GM18519 (cell line): Measurements from ENCODE around the gene EML2.
"Not testable (repeated sequence)": the region's sequence is repeated elsewhere in the genome, so short reads cannot be mapped to it uniquely, and the experiment has no call there.

Experiments used
- ATAC-seq: cut with Tn5 transposase; IDR thresholded peaks from one replicate; pipeline ENCODE4 v1.9.1; 2021; ENCODE audit warnings: mild to moderate bottlenecking, moderate library complexity; ENCODE audit not compliant: unreplicated experiment, low FRiP score

The EML2 gene

DNA sequence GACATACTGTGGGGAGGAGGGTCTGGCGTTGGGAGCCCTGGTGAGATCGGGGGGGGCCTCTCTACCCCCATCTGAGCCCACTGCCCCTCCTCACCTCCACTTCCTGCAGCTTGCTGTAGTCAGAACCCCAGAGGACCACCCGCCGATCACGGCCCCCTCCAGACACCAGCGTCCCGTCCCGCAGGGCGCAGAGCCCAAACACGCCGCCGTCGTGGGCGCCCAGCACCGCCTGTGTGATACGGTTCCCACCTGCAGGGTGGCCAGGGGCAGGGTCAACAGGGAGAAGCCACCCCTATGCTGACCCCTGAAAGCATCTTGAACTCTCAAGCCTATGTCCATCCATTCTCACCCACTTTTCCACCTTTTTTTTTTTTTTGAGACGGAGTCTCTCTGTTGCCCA lies 17.8 kb downstream of the EML2 start:
- no peak for ATAC-seq

DNA sequence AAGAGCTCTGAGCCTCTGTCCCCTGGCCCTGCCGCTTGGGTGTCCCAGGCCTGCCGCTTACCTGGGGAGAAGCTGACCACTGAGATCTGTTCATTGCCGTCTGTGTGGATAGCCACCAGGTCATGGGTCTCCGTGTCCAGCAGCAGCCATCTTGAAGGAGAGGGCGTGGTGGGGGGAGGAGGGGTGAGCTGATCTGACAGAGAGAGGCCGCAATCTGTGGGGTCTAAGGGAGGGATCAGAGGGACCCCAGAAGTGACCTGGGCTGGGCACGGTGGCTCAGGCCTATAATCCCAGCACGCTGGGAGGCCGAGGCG lies 22.5 kb downstream of the EML2 start:
- no peak for ATAC-seq

DNA sequence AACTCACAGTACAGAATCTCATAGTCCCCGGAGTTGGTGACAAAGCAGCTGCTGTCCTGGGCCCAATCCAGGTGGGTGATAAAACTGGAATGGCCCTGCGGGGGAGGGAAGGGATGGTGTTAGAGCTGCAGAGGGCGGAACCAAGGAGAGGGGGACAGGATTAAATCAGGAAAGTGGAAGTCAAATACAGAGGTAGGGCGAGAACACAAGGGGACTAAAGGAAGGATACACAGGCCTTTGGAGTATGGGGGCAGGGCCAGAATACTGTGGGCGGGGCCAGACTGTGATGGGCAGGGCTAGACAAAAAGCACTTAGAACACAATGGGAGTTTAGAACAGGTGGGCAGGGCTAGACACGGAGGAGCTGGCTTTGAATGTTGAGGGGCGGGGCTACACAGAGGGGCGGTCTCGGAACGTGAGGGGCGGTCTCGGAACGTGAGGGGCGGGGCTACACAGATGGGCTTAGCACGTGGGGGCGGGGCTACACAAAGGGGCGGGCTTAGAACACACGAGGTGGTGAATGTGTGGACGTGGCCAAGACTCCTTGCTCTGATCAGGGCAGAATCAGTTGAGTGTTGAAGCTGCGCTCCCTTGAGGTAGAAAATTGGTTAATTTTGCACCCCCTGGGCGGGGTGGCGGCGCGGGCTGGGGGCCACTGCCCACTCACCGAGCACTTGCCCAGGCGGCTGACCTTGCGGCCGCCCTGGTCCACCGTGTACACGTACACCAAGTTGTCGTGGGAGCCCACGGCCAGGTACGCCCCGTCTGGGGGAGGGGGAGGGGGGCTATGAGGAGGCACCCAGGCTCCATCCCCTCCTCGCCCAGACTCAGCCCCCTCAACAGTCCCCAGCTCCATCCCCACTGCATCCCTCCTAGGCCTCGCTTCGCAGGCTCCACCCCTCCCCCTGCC lies 23.1 kb downstream of the EML2 start:
- ATAC-seq = no peak

DNA sequence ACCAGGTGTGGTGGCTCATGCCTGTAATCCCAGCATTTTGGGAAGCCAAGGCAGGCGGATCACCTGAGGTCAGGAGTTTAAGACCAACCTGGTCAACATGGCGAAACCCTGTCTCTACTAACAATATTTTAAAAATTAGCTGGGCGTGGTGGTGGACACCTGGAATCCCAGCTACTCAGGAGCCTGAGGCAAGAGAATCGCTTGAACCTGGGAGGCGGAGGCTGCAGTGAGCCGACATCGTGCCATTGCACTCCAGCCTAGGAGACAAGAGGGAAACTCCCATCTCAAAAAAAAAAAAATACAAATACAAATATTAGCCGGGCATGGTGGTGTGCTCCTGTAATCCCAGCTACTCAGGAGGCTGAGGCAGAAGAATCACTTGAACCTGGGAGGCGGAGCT lies 24.1 kb downstream of the EML2 start:
- not testable (repeated sequence) for ATAC-seq

DNA sequence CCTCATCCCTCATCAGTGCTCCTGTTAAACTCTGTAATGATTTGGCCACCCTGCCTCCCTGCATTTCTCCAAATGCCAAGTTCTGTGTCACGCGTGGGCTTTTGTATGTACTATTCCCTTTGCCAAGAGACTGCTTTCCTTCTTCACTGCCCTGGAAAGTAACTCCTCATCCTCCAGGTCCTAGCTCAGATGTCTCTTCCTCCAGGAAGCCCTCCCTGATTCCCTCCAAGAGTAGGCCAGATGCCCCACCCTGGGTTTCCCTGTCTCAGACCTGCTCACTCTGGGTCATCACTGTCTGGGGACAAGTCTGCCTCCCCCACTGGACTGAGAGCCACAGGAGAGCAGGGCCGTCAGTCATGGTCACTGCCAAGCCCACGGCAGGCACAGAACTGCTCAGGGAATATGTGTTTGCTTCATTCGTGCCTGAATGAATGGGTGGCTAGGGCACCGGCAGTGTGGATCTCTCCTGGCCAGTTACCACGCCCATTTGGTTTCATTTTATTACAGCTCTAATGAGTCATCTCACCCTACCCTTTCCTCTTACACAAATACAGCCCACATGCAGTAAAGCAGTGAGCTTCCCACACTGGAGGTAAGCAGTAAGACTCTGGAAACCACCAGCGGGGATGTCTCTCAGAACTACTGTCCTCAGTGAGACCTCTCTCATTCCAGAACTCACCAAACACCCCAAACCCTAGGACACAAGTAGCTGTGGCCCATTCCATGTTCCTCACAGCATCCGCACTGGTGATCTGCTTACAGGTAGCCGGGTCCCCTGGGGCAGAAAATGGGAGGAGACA lies 25.1 kb downstream of the EML2 start:
- peak; percentile 55 for ATAC-seq

DNA sequence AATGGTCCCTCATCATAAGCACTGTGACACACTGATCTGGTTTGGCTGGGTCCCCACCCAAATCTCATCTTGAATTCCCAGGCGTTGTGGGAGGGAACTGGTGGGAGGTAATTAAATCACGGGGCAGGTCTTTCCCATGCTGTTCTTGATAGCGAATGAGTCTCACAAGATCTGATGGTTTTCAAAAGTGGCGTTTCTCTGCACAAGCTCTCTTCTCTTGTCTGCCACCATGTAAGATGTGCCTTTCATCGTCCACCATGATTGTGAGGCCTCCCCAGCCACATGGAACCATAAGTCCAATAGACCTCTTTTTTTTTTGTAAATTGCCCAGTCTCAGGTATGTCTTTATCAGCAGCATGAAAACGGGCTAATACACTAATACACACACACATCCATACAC lies 30.2 kb downstream of the EML2 start:
- no peak for ATAC-seq

DNA sequence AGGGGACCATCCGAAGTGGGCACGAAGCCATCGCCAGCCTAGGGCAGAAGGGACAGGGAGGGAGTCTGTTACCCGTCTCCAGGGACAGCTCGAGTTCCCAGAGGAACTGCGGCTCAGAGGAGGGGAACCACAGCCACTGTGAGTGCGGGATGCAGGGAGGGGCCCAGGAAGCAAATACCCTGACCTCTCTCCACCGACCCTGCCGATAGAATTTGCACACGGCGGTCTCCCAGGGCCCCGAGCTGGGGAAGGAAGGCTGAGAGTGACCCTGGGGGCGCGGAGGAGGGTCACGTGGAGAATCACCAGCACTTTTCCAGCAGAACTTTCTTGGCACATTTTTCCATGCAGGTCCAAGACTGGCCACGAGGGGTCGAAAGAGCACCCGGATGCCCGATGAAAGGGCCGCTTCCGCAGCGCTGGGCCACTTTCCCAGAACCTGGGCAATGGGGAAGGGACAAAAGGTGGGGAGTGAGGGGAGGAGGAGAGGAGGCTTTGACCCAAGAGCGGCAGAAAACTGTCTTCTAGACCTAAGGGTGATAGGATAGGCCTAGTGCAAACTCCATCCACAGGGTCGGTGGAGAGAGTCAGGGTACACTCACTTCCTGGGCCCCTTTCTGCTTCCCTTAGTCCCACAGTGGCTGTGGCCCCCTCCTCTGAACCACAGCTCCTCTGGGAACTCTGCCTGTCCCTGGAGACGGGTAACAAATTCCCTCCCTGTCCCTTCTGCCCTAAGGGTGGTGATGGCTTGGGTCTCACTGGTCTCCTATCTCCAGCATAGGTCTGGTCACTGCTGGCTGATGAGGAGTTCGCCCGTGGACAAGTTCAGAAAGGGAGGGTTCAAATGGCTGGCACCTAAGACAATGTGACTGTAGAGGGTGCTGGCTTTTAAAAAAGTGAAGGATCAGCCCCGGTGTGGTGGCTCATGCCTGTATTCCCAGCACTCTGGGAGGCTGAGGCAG lies 31.8 kb downstream of the EML2 start:
- no peak for ATAC-seq

DNA sequence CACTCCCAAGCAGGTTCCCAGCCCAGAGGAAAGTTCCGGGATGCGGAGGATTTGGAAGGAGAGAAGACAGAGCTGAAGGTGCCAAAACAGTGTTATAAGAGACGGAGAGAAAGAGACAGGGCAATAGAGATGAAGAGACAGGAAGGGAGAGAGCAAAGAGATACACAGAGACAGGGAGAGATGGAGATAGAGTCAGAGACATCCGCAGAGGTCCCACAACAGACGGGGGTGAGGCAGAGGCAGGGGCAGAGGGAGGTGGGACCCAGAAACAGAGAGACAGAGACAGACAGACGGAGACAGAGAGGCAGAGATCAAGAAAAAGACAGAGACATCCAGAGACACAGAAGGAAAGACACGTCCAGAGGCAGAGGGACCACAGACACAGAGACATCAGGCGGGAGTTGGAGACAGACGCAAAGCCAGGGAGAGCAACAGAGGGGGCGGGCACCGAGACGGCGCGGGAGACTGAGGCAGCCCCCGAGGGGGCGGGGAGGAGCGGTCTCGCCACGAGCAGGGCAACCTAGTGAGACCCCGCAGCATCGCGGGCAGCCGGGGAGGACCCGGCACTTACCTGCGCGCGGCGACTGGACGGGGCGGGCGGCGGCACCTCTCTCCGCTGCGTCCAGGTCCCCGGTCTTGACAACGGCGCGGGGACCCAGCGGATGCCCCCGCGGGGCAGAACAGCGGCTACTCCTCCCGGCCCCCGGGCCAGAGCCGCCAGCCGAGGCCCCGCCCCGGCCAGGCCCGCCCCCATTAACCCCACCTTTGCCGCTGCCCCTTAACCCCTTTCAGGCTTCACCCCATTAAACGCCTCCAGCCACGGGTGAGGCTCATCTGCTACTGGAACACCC lies 37.4 kb downstream of the EML2 start, which contains the start of gene GPR4:
Gene GPR4 (minus strand): TSS at position 689 of the 851 bp plus-strand sequence. CDS start 10,346 bp downstream, outside the sequence.
- no peak for ATAC-seq

DNA sequence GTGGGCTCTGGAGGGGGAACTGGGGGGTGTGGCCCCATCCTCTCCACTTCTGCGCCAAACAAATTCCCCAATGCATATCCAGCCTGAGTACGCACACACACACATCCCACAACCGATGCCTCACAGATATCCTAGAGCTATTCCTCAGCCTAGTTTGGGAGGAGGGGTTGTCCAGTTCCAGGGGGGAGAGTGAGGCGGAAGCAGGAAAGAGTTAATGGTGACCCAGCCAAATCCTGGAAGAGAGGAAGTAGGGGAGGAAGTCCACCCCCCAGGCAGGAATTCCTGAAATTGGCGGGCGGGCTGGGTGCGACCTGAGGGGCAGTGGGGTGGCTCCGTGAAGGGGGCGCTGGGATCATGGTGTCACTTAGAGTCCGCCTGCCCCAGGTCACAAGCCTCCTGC lies 38.1 kb downstream of the EML2 start:
- no peak for ATAC-seq

DNA sequence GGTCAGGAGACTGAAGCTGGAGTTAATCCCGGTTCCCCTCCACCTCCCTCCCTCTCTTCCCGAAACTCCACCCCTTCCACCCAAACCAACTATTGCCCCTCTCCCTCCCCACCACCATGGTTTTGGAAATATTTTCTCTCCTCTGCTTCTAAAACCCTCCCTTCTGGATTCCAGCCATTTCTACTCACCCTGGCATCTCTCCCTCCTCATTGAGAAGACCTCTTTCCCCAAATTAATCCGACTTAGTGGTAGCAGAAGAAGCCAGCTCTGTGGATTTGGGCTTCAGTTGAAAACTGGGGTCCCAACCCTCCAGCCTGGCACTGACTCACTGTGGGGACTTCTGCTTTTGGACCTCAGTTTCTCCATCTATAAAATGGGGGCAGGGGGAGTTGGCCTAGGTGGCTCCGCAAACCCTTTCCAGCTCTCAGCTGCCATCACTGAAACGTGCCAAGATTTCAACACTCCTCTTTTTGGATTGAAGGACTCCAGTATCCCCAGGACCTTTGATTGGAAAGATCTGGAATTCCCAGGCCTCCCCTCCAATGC lies 38.8 kb downstream of the EML2 start:
- ATAC-seq = no peak

DNA sequence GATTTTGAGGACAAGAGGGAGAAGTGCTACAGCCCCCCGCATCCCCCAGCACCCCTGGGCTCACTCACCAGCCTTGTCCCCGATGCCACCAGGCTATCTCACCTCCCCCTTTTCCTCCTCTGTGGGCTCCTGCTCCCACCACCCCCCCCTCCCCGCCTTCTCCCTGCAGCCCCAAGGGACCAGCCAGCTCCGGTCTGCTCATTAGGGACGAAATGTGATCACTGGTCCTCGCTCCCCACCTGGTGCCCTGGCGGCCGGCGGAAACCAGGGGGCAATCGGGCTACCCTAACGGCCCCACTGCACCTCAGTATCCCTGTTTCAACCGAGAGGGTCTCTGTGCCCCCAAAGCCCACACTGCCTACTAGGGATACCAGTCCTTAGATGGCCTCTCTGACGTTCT lies 39.9 kb downstream of the EML2 start:
- no peak for ATAC-seq

DNA sequence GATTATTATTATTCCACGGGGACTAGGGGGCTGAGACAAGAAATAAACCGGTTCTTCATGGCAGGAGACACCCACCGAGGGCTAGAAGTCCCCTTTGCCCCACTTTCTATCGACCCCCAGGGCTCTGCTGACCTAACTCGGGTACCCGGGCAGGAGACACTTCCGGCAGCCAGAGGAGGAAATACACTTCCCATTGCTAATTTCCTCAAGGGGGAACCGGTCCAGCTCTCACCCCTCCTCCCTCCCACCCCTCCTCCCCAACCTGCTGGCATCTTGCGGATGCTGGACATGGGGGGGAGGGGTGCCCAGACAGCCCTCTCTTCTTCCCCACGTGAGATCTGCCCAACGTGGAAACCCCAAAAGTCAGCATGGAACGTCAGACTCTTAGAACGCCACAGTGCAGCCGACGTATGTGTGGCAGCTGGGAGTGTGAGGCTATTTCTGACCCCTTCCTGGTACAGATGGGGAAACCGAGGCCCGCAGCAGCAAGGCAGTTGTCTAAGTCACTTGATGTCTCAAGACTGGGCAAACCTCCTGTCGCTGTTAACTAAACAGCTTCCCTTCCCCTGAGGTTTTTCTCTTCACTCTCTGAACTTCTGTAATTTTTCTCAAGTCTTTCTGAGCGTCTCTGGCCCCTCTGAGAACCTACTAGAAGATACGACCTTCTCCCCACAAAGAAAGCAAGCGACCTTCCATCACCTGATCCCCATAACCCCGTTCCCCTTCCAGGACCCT lies 40.8 kb downstream of the EML2 start:
- ATAC-seq = no peak

DNA sequence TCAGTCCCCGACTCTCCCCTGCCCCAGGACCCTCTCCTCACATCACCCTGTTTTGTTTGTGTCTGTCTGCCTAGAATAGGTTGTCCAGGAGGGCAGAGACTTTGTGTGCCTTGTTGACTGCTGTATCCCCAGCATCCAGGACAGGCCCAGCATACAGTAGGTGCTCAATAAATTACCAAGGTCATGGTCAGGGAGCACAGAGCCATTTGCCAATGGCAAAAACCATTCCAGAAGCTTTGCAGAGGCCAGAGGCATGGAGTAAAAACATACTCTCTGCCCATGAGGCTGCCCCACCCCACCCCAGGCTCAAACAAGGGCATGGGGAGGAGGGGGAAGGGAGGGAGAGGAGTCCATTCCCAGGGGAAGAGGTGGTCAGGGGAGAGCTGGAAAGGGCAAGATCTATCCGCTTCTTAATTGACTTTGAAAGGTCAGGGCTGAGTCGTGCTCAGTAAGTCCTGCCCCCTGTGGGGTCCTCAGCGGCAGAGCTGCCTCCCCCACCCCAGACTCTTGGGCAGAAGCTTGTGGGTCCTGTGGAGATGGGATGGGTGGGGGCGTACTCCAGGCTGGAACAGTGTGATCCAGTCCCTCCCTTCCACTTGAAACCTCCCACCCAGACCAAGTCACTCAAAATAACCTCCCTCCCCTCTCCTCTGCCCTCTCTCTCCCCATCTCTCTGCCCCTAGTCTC lies 41.6 kb downstream of the EML2 start:
- ATAC-seq = no peak

DNA sequence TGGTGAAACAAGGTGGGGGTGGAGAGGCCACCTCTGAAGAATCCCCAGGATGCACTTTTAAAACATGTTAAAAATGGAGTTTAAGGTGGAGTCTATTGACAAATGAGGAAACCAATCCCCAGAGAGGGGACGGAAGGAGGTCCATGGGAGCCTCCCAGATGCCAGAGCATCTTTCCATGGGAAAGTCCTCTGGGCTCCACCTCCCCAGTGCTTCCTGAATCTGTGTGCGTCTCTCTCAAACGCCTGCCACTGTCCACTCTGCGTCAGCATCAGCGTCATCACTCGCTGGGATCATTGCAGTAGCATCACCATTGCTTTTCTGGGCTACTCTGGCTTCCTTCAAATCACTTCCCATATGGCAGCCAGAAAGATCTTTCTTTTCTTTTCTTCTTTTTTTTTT lies 43.4 kb downstream of the EML2 start:
- no peak for ATAC-seq

DNA sequence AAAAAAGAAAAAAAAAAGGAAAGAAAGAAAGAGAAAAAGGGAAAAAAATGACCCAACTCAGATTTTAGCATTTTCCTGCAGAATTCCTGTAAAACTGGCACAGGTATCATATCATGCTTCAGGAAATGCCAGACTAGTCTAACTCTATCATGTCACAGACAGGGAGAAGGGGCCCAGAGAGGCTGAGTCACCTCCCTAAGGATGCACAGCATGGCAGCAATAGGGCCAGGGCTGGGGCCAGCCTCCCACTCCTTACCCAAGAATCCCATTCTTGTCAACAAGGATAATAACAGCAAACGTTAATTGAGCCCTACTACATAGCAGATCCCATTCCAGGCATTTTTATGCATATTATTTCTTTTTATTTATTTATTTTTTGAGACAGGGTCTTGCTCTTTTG lies 45.7 kb downstream of the EML2 start:
- ATAC-seq = no peak

DNA sequence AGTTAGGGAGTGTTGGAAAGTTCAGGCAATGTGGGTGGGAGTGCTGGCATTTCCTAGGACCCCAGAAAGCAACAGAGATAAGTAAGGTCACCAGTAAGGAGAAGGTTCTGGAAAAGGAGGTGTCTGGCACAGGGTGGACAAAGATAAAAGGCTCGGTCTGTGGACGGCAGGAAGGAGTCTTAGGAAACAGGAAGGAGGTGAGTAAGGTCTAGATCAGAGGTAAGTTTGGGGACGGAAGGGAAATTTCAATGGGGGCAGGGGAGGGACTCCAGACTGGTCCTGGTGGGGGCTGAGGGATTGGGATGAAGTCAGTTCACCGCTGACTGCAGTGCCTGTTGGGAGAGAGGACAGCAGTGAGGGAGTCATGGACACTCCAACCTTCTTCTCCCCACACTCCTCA lies 46.8 kb downstream of the EML2 start:
- ATAC-seq = no peak

DNA sequence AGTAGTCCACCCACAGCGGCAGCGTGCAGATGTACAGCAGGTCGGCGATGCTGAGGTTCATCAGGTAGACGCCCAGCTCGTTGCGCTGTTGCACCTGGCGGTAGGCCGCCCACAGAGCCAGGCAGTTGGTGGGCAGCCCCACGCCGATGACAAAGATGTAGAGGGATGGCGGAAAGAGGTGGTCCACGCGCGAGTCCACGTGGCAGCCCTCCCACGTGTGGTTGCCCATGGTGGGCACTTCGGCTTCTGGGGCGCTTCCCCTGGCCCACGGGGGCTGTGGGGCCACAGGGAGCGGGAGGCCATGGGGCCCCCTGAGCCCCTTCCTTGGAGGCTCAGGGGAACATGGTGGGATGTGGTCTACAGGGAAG lies 47.6 kb downstream of the EML2 start:
- no peak for ATAC-seq

DNA sequence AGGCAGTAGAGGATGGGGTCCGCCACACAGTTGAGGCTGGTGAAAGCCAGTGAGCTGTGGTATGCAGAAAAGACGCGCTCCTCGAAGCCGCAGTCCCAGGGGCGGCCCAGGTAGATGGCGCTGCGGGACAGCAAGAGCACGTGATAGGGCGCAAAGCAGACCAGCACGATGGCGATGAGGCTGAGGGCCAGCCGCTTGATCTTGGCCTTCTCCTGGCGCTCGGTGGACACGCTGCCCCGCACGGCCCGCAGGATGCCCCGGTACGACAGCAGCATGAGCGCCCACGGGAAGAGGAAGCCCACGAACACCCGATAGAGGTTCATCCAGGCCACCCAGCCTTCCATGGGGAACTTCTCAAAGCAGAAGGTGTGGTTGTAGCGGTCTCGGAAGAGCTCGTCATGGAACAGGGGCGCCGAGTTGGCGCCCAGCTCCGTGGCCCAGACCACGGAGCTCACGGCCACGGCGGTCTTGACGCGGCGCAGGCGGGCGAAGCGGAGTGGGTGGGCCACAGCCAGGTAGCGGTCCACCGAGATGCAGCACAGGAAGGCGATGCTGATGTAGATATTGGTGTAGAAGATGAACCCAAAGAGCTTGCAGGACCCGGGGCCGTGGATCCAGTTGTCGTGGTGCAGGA lies 48.1 kb downstream of the EML2 start:
- ATAC-seq = no peak
